Measurements from ENCODE around the gene PCDHGB2.
"Not testable (repeated sequence)": the region's sequence is repeated elsewhere in the genome, so short reads cannot be mapped to it uniquely, and the experiment has no call there.

- not testable (repeated sequence) for TF ChIP-seq MYBL2 (CRISPR knock-in tag; IDR thresholded peaks at IDR 0.05); E2F1 (CRISPR knock-in tag; IDR thresholded peaks at IDR 0.05); TEAD4 (CRISPR knock-in tag; IDR thresholded peaks at IDR 0.05); FOXJ3 (CRISPR knock-in tag; IDR thresholded peaks at IDR 0.05; ENCODE audit: borderline replicate concordance); NFE2L1 (CRISPR knock-in tag; IDR thresholded peaks at IDR 0.05); ZNF138 (CRISPR knock-in tag; conservative IDR thresholded peaks at IDR 0.05); ZBTB21 (CRISPR knock-in tag; IDR thresholded peaks at IDR 0.05; ENCODE audit: borderline replicate concordance); PREB (CRISPR knock-in tag; IDR thresholded peaks at IDR 0.05; ENCODE audit: borderline replicate concordance)
- peak; percentile 64 for TF ChIP-seq CTCF (IDR thresholded peaks at IDR 0.05)
Observed at GRCh38 chr5:141407790-141408505, 48.2 kb downstream of the PCDHGB2 start, which contains the start of gene PCDHGB6.

Data from WTC11 (cell line).